Bronchial epithelial cell (primary cell): ENCODE results near the gene THSD4. TPM values are rescaled to one million over a fixed set of nuclear protein-coding genes. Genes with fewer than 3 reads are reported as not detected.

Experiments
- DNase-seq: peaks from one replicate; pipeline ENCODE4 v3.0.0-alpha.2; 2010; ENCODE audit warnings: low read depth
- FAIRE-seq: peaks from 2 replicates; lab custom pipeline; 2011; peaks lifted over from hg19 to GRCh38; lab: Jason Lieb, UNC
- H3K27me3 ChIP-seq: 2 replicates; pipeline ENCODE4 v1.5.1; 2011; ENCODE audit warnings: low read length; ENCODE audit not compliant: control insufficient read depth, insufficient read depth
- H3K36me3 ChIP-seq: 2 replicates; pipeline ENCODE4 v1.5.1; 2011; ENCODE audit warnings: low read length; ENCODE audit not compliant: control insufficient read depth, insufficient read depth
- H3K4me3 ChIP-seq: 2 replicates; pipeline ENCODE4 v1.5.1; 2011; ENCODE audit warnings: mild to moderate bottlenecking, low read depth, low read length, control low read depth
- total RNA-seq: library from RNA; depleted of rRNA; stranded (reverse); fragments of >200 nt; gene quantifications from 2 replicates; pipeline ENCODE4 v1.2.1, GENCODE V29; 2014
- TF ChIP-seq, protein P1 (sequence below): IDR thresholded peaks from 2 replicates; pipeline ENCODE4 v1.5.1; 2011; ENCODE audit warnings: mild to moderate bottlenecking, moderate library complexity, low read length, control low read depth, inconsistent platforms; ENCODE audit not compliant: insufficient read depth, severe bottlenecking

Gene THSD4
- total RNA-seq, 1 donor from 2014 or later: 14.5 TPM

DNA sequence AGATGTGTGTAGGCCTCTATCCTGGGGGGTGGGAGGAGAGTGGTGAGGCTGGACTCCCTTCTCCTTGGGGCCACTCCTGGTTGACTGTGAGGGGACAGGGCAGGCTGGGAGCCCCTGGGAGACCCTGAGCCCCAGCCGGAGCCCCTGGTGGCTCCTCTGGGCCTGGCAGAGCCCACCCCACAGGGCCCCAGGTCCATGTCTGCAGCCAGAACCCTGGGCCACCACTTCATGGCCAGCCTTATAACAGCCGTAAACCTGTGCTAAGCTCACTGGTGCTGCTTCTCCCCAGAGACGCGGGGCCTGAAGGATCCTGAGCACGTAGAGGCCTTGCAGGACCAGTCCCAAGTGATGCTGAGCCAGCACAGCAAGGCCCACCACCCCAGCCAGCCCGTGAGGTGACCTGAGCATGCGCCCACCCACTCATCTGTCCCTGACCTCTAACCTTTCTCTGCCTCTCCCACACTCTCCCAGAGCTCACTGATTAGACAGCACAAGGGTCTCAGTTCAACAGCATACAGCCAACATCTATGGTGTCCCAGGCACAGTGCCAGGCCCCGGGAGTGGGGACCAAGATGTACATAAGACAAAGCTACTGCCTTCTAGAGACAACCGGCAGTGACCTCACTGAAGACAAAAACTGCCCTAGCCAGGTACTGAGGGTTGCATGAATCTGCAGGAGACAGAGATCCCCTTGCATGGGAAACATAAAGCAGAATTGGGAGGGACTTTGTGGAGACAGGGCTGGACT, 698.6 kb downstream of the THSD4 start:
- Histone ChIP-seq H3K27me3 (no peaks in the 10 kb centered on the region), H3K4me3 (no peak overlapping the region), H3K36me3 (no peaks in the 10 kb centered on the region)
- FAIRE-seq (no peak), DNase-seq (no peak)
- TF ChIP-seq, protein P1, sequence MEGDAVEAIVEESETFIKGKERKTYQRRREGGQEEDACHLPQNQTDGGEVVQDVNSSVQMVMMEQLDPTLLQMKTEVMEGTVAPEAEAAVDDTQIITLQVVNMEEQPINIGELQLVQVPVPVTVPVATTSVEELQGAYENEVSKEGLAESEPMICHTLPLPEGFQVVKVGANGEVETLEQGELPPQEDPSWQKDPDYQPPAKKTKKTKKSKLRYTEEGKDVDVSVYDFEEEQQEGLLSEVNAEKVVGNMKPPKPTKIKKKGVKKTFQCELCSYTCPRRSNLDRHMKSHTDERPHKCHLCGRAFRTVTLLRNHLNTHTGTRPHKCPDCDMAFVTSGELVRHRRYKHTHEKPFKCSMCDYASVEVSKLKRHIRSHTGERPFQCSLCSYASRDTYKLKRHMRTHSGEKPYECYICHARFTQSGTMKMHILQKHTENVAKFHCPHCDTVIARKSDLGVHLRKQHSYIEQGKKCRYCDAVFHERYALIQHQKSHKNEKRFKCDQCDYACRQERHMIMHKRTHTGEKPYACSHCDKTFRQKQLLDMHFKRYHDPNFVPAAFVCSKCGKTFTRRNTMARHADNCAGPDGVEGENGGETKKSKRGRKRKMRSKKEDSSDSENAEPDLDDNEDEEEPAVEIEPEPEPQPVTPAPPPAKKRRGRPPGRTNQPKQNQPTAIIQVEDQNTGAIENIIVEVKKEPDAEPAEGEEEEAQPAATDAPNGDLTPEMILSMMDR: no peak

DNA sequence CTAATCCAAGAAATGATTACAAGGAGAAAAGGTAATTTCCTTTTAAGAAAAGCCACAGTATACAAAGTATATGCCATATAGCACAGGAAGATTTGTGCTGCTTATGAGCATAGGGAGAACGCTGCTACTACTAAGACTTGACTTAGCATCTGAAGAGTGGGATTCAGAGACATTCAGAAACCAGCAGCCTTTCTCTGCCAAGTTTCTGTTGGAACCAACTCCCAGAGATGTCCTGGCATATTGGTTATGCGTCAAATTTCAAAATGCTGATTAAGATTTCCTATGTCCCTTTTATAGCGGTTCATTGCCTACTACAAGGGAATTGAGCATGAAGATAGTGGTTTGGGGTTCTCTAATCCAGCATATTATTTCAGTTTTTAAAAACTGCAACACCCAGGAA, 700.0 kb downstream of the THSD4 start:
- no peak for FAIRE-seq
- no peak overlapping the region for H3K4me3 ChIP-seq
- TF ChIP-seq, protein P1: no peak
- H3K27me3 ChIP-seq: no peaks in the 10 kb centered on the region
- H3K36me3 ChIP-seq: no peaks in the 10 kb centered on the region
- DNase-seq: no peak

DNA sequence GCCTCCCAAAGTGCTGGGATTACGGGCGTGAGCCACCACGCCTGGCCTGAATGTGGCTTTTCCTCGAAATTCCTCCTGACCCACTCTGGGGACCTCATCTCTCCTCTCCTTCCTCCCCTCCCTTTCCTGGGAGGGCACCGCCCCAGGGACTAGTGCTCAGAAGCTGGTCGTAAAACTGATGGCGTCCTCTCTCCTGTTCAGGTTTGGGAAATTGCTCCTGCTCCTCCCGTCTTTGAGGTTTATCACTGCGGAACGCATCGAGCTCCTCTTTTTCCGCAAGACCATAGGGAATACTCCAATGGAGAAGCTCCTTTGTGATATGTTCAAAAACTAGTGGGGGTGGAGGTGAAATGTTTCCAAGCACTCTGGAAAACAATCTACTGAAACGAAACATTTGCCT, 702.1 kb downstream of the THSD4 start:
- DNase-seq: no peak
- Histone ChIP-seq H3K36me3 (no peaks in the 10 kb centered on the region), H3K27me3 (no peaks in the 10 kb centered on the region), H3K4me3 (no peak overlapping the region)
- FAIRE-seq: no peak
- TF ChIP-seq, protein P1: no peak

DNA sequence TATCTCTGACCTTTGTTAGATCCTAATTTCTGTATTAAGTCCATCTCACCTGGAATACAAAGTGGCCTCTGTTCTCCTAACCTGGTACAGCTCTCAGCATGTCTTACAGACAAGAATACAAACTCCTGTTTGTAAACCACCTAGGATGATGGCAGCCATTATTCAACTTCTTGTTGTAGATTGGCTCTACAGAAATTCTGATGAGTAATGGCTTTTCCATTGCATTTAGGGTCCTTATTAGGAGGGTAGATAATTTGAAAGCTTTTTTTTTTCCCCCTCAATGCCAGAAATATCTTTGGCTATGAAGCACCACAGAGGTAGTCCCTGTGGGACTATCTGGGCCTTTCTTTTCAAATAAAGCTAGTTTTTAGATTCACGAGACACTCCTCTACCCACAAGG, 704.9 kb downstream of the THSD4 start:
- DNase-seq: no peak
- TF ChIP-seq, protein P1: no peak
- no peaks in the 10 kb centered on the region for H3K36me3 ChIP-seq
- H3K4me3 ChIP-seq: no peak overlapping the region
- FAIRE-seq: no peak
- no peaks in the 10 kb centered on the region for H3K27me3 ChIP-seq

DNA sequence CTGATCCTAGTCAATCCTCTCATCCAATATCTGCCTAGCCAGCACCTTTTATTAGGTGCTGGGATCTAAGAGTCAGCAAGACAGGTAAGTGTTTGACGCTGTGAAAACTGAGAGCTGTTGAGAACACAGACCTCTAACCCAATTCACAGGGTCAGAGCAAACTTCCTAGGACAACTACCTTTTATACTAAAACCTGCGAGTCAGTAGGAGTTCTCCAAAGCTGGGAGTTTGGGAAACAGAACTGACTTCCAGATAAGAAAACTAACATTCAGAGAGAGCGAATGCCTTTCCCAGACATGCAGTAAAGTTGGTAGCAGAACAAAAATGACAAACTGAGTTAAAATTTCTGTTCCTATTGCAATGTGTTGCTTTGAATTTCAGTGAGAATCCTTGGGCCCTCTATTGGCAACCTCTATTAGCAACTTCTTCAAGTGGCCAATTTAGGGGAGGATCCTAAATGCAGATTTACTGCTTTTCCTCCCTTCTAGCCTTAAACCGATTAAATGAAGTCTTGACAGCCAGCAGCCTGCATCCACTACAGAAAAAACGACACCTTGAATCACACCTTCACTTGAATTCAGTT, 706.4 kb downstream of the THSD4 start:
- TF ChIP-seq, protein P1: no peak
- FAIRE-seq (no peak), DNase-seq (no peak)
- Histone ChIP-seq H3K4me3 (no peak overlapping the region), H3K36me3 (peaks cover 4% of the 10 kb centered on the region), H3K27me3 (no peaks in the 10 kb centered on the region)
